ENCODE results near the gene JCAD. TPM values are rescaled to one million over a fixed set of nuclear protein-coding genes. Genes with fewer than 3 reads are reported as not detected.
A peak's percentile ranks its signal among the peaks of the same experiment; 100 is the strongest.

The JCAD gene
- total and polyA plus RNA-seq, 2 of the 8 experiments (the other 6 are each of a cell fraction or from before 2014, with no cell fraction given), result 0.56 to 5.2 TPM

DNA sequence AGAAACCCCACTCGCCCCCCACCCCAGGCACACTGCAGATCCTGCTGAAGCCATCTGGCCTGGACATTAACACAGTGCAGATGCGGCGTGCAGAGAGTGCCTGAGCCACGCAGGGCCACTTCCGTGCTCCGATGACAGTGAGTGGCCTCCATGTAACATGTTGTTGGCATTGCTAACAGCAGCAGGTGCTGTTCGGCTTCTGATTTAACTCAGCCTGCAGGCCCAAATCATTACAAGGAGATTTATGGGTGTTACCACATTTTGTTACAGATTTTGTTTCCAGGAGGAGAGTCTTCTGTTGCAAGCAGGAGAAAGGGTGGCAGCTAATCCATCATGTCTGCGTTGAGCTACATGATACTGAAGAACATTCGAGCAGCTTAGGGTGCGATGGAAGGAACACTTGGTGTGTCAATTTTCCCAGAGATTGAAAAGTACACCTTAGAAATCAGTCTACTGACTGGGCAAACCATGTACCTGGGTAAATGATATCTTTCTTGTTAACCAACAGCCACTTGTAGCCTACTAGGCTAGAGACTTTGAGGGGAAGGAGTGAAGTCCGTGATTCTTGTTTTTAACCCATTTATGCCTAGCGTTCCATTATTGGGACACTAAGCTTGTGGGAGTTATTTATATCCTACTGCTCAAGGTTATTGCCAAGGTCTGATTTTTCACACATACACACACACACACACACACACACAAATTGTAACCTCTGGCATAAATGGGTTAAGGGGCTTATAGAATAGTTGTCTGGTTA lies 90.0 kb downstream of the JCAD start:
- no peak overlapping the region for H4K91ac ChIP-seq (replicated peaks; ENCODE audit: insufficient read length, low read length)
- H3K79me1 ChIP-seq (ENCODE audit: low read depth, low read length), result no peaks in the 10 kb centered on the region
- no peak overlapping the region for H2AFZ ChIP-seq (ENCODE audit: low read length)
- FAIRE-seq, result no peak
- H3K4me3 ChIP-seq (ENCODE audit: extremely low read depth in 1 of 4, insufficient read depth in 2 of 4, low read depth in 3 of 4, low read length in 4 of 4), result no peak overlapping the region
- H2BK20ac ChIP-seq (ENCODE audit: low read length), result no peak overlapping the region
- no peak overlapping the region for H4K8ac ChIP-seq (ENCODE audit: extremely low read depth, insufficient read depth, low read length)
- 0 out of 2 replicates have a peak overlapping the region, but pooled peaks have one; percentile 2 for H2BK5ac ChIP-seq (ENCODE audit: low read depth, low read length)
- H3K4me2 ChIP-seq (ENCODE audit: insufficient read depth in 1 of 2, low read depth in 2 of 2, low read length in 2 of 2), result no peak overlapping the region
- peak overlapping the region; percentile 33; the same call in 1 of the 2 replicates for H2BK15ac ChIP-seq (ENCODE audit: low read length)
- H3K36me3 ChIP-seq (ENCODE audit: control insufficient read depth in 2 of 4, insufficient read depth in 4 of 4, low read length in 3 of 4), result no peaks in the 10 kb centered on the region; a peak in 1 of 8 replicates
- H3K27ac ChIP-seq (ENCODE audit: low read depth, low read length), result no peak overlapping the region
- no peaks in the 10 kb centered on the region for H3K27me3 ChIP-seq (replicated peaks in 1 of 4; ENCODE audit: control insufficient read depth in 3 of 4, extremely low read depth in 1 of 4, insufficient read depth in 3 of 4, low read length in 3 of 4)
- H2BK120ac ChIP-seq (replicated peaks; ENCODE audit: low read depth, low read length), result no peak overlapping the region
- H2AK5ac ChIP-seq (ENCODE audit: low read depth, low read length), result no peak overlapping the region; the same call in 1 of the 2 replicates
- no peak overlapping the region for H3K23ac ChIP-seq (ENCODE audit: insufficient read length)
- CTCF ChIA-PET (ENCODE audit: partially characterized antibody), result no interaction called here
- no peaks in the 10 kb centered on the region for H3K79me2 ChIP-seq (ENCODE audit: control insufficient read depth in 1 of 2, insufficient read depth in 2 of 2, low read length in 2 of 2)
- no peak overlapping the region for H3K14ac ChIP-seq (ENCODE audit: insufficient read length)
- no peak overlapping the region for H3K4ac ChIP-seq (replicated peaks; ENCODE audit: insufficient read length, low read depth, low read length)
- POLR2A ChIA-PET (ENCODE audit: partially characterized antibody), result no interaction called here
- no peak for DNase-seq (ENCODE audit: low read depth in 1 of 2, low spot score in 2 of 2)
- H3K56ac ChIP-seq (replicated peaks; ENCODE audit: insufficient read length, low read depth, low read length), result no peak overlapping the region
- H4K5ac ChIP-seq (ENCODE audit: insufficient read length, low read depth, low read length), result no peak overlapping the region
- H3K23me2 ChIP-seq (ENCODE audit: low read depth, low read length), result no peaks in the 10 kb centered on the region; the same call in 1 of the 2 replicates
- H2BK12ac ChIP-seq (ENCODE audit: low read depth, low read length), result no peak overlapping the region
- WGBS, 2 experiments (ENCODE audit: extremely low coverage in 1 of 2, insufficient coverage in 1 of 2, insufficient read length in 1 of 2, insufficient replicate concordance in 2 of 2, low coverage in 1 of 2, low lambda C conversion rate in 2 of 2, missing lambda C conversion rate in 1 of 2), result 92% methylated on average over 12 of the region's 12 CpGs; no CpG with 5 or more reads in 1 of the 2 experiments
- H3K9ac ChIP-seq (replicated peaks in 1 of 4; ENCODE audit: extremely low read depth in 1 of 4, low read depth in 3 of 4, low read length in 3 of 4), result no peak overlapping the region
- H4K20me1 ChIP-seq (replicated peaks in 1 of 2; ENCODE audit: control insufficient read depth in 1 of 2, insufficient read depth in 2 of 2, low read length in 2 of 2), result peaks cover 0 to 3% of the 10 kb centered on the region in 2 experiments
- no peaks in the 10 kb centered on the region for H3K9me3 ChIP-seq (ENCODE audit: insufficient read depth in 2 of 2, low read depth in 1 of 2, low read length in 1 of 2)
- no peaks in the 10 kb centered on the region for H3K4me1 ChIP-seq (replicated peaks in 1 of 4; ENCODE audit: control insufficient read depth in 3 of 4, insufficient read depth in 4 of 4, low read length in 3 of 4)
- H3K18ac ChIP-seq (ENCODE audit: extremely low read depth, low read length), result no peak overlapping the region
- TF ChIP-seq RXRA (IDR thresholded peaks at IDR 0.05; ENCODE audit: insufficient read depth, low read depth, low read length) (no peak), SP4 (IDR thresholded peaks at IDR 0.05; ENCODE audit: low read length) (no peak), TAF1 (IDR thresholded peaks at IDR 0.05; ENCODE audit: low read depth, low read length) (no peak), YY1 (IDR thresholded peaks at IDR 0.05; ENCODE audit: low read depth, low read length) (no peak), GABPA (IDR thresholded peaks at IDR 0.05; ENCODE audit: borderline replicate concordance, insufficient read depth, low read length) (no peak), CTBP2 (IDR thresholded peaks at IDR 0.05; ENCODE audit: borderline replicate concordance, insufficient read depth, insufficient read length, low read length) (no peak), SP1 (IDR thresholded peaks at IDR 0.05; ENCODE audit: low read depth, low read length) (no peak), SAP30 (IDR thresholded peaks at IDR 0.05; ENCODE audit: insufficient read depth, insufficient replicate concordance, low read length) (no peak), RFX5 (IDR thresholded peaks at IDR 0.05; ENCODE audit: borderline replicate concordance, low read depth, low read length) (no peak), KDM1A (IDR thresholded peaks at IDR 0.05; ENCODE audit: borderline replicate concordance, low read length) (no peak), EZH2 (IDR thresholded peaks at IDR 0.05; ENCODE audit: low read depth, low read length, severe bottlenecking) (no peak), CREB1 (IDR thresholded peaks at IDR 0.05) (no peak), POLR2A (IDR thresholded peaks at IDR 0.05; ENCODE audit: control extremely low read depth in 1 of 2, low read depth in 2 of 2, low read length in 2 of 2) (no peak)
